Fibroblast of skin of right quadriceps (primary cell): ENCODE data around the gene DCAF16.
A peak's percentile ranks its signal among the peaks of the same experiment; 100 is the strongest.

Experiments
- DNase-seq: peaks from one replicate; pipeline ENCODE4 v3.0.0-alpha.2; 2013

The DCAF16 gene

GRCh38 chr4:17781300-17782287, 29.0 kb downstream of the DCAF16 start, which contains the start of gene FAM184B:
FAM184B (minus strand) TSS chr4:17781621; CDS start chr4:17781299, 322 bp downstream.
- no peak for DNase-seq

GRCh38 chr4:17780501-17781299, 29.9 kb downstream of the DCAF16 start:
- DNase-seq, result peak; percentile 42

- no peak for DNase-seq
These were observed 32.1 kb downstream of the DCAF16 start for GRCh38 chr4:17778431-17778830.

- peak; percentile 13 for DNase-seq
These were observed 37.3 kb downstream of the DCAF16 start for GRCh38 chr4:17773135-17773698.

GRCh38 chr4:17771284-17771908, 39.2 kb downstream of the DCAF16 start:
- no peak for DNase-seq

GRCh38 chr4:17770845-17771244, 39.7 kb downstream of the DCAF16 start:
- no peak for DNase-seq

GRCh38 chr4:17769406-17770174, 41.0 kb downstream of the DCAF16 start:
- no peak for DNase-seq

DNA sequence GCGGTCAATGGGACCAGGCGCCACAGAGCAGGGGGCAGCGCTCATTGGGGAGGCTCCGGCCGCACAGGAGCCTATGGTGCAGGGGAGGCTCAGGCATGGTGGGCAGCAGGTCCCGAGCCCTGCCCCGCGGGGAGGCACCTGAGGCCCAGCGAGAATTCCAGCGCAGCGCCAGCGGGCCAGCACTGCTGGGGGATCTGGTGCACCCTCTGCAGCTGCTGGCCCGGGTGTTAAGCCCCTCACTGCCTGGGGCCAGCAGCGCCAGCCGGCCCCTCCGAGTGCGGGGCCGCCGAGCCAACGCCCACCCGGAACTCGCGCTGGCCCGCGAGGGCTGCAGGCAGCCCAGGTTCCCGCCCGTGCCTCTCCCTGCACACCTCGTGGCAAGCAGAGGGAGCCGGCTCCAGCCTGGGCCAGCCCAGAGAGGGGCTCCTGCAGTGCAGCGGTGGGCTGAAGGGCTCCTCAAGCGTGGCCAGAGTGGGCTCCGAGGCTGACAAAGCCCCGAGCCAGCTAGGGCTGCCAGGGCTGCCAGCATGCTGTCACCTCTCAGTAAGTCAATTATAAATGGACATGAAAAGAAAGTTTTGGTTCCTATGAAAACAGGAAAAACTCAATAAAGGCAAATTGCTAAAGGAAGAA, 43.6 kb downstream of the DCAF16 start:
- DNase-seq, result no peak

DNA sequence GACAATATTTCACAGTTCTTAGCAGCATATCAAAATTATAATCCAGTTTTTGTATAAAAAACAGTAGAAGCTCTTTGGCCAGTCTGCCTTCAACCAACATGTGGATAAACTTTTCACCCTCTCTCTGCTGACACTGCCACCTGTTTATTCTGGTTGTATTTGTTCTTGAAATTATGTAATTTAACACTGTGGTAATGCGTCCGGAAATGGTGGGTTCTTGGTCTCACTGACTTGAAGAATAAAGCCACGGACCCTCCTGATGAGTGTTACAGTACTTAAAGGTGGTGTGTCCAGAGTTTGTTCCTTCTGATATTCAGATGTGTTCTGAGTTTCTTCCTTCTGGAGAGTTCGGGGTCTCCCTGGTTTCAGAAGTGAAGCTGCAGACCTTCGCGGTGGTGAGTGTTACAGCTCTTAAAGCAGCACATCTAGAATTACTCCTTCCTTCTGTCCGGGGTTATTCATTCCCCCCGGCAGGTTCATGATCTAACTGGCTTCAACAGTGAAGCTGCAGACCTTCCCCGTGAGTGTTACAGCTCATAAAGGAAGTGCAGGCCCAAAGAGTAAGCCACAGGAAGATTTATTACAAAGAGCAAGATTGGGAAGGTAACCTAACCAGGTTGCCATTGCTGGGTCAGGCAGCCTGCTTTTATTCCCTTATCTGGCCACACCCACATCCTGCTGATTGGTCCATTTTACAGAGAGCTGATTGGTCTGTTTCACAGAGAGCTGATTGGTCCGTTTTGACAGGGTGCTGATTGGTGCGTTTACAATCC, 44.9 kb downstream of the DCAF16 start:
- no peak for DNase-seq

DNA sequence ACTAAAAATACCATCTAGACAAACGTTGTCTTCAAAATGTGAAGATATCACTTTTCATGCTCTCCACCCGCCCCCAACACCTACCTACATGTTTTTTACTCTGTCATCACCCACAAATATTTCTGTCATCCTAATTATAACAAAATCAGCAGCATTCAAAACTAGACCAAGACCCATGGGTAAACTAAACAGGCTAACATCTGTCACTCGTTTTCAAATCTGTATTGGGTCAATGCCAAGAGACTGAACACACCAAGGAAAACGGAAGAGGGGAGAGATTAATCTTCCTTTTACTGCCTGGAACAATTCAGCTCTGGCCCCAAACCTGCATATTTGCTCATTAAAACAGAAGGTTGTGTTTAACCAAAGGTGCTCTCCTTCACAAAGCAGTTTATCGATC, 46.6 kb downstream of the DCAF16 start:
- no peak for DNase-seq

DNA sequence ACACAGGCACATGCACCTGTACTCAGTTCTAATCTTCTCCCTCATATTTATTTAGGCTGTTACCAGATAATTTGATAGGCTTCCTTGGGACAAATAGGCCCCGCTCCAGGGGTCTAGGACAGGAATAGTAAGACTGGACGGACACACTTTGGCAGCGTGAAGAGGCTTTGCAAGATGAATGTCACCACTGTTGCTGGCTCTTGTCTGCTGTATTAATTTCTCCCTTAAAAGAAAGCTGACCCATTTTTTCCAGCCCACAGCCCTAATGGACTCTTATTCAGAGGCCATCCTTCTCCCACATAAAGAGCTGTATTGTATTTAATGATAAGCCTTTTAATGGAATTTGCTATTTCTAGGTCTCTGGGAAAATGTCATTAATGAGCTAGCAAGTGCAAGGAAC, 47.1 kb downstream of the DCAF16 start:
- no peak for DNase-seq

- DNase-seq, result no peak
These were observed 47.8 kb downstream of the DCAF16 start for GRCh38 chr4:17762726-17763125.

DNA sequence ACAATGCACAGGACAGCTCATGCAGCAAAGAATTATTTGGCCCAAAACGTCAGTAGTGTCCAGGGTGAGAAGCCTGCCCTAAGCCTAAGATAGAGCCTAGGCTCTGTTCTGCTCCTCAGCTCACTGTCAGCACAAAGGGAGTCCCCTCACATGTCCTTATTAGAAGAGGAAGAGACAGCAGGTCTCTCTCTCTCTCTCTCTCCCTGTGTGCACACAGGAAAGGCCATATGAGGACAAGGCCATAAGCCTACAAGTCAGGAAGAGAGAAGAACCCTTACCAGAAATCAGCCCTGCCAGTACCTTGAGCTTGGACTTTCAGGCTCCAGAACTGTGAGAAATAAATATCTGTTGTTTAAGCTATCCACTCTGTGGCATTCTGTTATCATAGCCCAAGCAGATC, 49.5 kb downstream of the DCAF16 start:
- no peak for DNase-seq

- DNase-seq, result no peak
These were observed 49.9 kb downstream of the DCAF16 start for GRCh38 chr4:17760626-17761025.

- no peak for DNase-seq
These were observed 52.1 kb downstream of the DCAF16 start for GRCh38 chr4:17758485-17758884.

DNA sequence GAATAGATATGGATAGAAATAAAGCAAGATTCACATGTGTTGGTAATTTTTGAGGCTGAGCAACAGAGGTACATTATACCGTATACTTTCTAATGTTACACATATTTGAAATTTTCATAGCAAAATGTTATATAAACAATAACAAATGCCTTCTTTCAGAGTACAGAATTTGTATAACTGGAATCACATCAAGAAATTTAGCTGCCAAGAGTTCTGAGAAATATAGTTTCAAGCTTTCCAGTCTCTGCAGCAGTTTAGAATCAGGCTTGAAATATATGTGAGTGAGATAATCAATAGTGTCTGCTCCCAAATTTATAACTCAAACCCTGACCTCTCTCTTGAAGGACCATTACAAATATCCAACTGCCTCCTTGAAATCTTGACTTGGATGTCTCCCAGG, 52.9 kb downstream of the DCAF16 start:
- DNase-seq, result no peak

- DNase-seq, result no peak
These were observed 56.9 kb downstream of the DCAF16 start for GRCh38 chr4:17753646-17754045.
